HepG2 (cell line): ENCODE data around the gene DIP2C.

Experiments
- ARID2 ChIP-seq: sonication (generic); formaldehyde crosslinking; IDR thresholded peaks from 2 replicates; pipeline ENCODE4 v1.8.1; 2022; ENCODE audit warnings: mild to moderate bottlenecking, missing genetic modification reagents, borderline replicate concordance
- CBX2 ChIP-seq, 2 experiments: fragments of 200-600 bp in 1 of 2; sonication (generic); formaldehyde crosslinking in 1 of 2; IDR thresholded peaks; 2 replicates each; pipeline versions ENCODE4 v1.7.0 to v1.8.1; 2018 to 2022; ENCODE audit warnings: low read depth in 2 of 2, low read length in 1 of 2, mild to moderate bottlenecking in 1 of 2, missing genetic modification reagents in 1 of 2
- CEBPZ ChIP-seq: IDR thresholded peaks from 2 replicates; pipeline ENCODE4 v1.6.1; 2012; ENCODE audit warnings: low read length, improper control_type of control experiment
- CTCF ChIP-seq: sonication (generic); formaldehyde crosslinking; IDR thresholded peaks from 2 replicates; pipeline ENCODE4 v1.5.0; 2020; ENCODE audit warnings: mild to moderate bottlenecking, missing genetic modification reagents, moderate library complexity
- EZH2 ChIP-seq: conservative IDR thresholded peaks from 2 replicates; pipeline ENCODE4 v1.6.1; 2012; ENCODE audit warnings: mild to moderate bottlenecking, low read depth, low read length, moderate library complexity
- MXI1 ChIP-seq: IDR thresholded peaks from 3 replicates; pipeline ENCODE4 v1.6.1; 2012; ENCODE audit warnings: low read depth, low read length, inconsistent platforms, borderline replicate concordance
- NR2C2 ChIP-seq: sonication (generic); formaldehyde crosslinking; IDR thresholded peaks from 2 replicates; pipeline ENCODE4 v1.4.0; 2020; ENCODE audit warnings: missing genetic modification reagents, mild to moderate bottlenecking, moderate library complexity, borderline replicate concordance
- POLR2AphosphoS5 ChIP-seq: IDR thresholded peaks from 2 replicates; pipeline ENCODE4 v1.6.1; 2012; ENCODE audit warnings: low read depth, low read length
- PREB ChIP-seq: sonication (generic); formaldehyde crosslinking; IDR thresholded peaks from 2 replicates; pipeline ENCODE4 v1.4.0; 2020; ENCODE audit warnings: missing genetic modification reagents
- ZNF609 ChIP-seq: sonication (generic); formaldehyde crosslinking; IDR thresholded peaks from 2 replicates; pipeline ENCODE4 v1.4.0; 2020; ENCODE audit warnings: mild to moderate bottlenecking, missing genetic modification reagents, borderline replicate concordance

GRCh38 chr10:600876-601659, 88.4 kb downstream of the DIP2C start:
- TF ChIP-seq MXI1 = no peak
- TF ChIP-seq CTCF = no peak
- TF ChIP-seq CBX2 (IDR thresholded peaks at IDR 0.05; ENCODE audit: low read depth, low read length) = no peak
- TF ChIP-seq CBX2 (CRISPR knock-in tag; IDR thresholded peaks at IDR 0.05; ENCODE audit: low read depth) = no peak
- TF ChIP-seq NR2C2 (CRISPR knock-in tag) = no peak
- no peak for TF ChIP-seq EZH2
- no peak for TF ChIP-seq CEBPZ
- no peak for TF ChIP-seq PREB (CRISPR knock-in tag)
- TF ChIP-seq ARID2 = no peak
- no peak for TF ChIP-seq ZNF609
- no peak for TF ChIP-seq POLR2AphosphoS5
